ENCODE data around the gene NEO1.

GRCh38 chr15:73110201-73110600 is 57.9 kb downstream of the NEO1 start:
- TF ChIP-seq CTCF (IDR thresholded peaks at IDR 0.05) (no peak), POLR2A (IDR thresholded peaks at IDR 0.05) (no peak)
